Measurements from ENCODE around the gene LTC4S.

Gene LTC4S

GRCh38 chr5:179795863-179796833 lies 2.4 kb downstream of the LTC4S start:
- peak; percentile 57 for DNase-seq (ENCODE audit: low read depth)

GRCh38 chr5:179796877-179797608 lies 3.3 kb downstream of the LTC4S start:
- no peak for DNase-seq (ENCODE audit: low read depth)

- no peak for DNase-seq (ENCODE audit: low read depth)
Observed at GRCh38 chr5:179797741-179798140, 4.0 kb downstream of the LTC4S start.

GRCh38 chr5:179798144-179798770 lies 4.5 kb downstream of the LTC4S start:
- no peak for DNase-seq (ENCODE audit: low read depth)

GRCh38 chr5:179798771-179799643 lies 5.2 kb downstream of the LTC4S start:
- DNase-seq (ENCODE audit: low read depth): no peak

- no peak for DNase-seq (ENCODE audit: low read depth)
Observed at GRCh38 chr5:179799644-179799973, 5.8 kb downstream of the LTC4S start.

- no peak for DNase-seq (ENCODE audit: low read depth)
Observed at GRCh38 chr5:179800071-179800695, 6.4 kb downstream of the LTC4S start.

GRCh38 chr5:179800696-179801201 lies 7.0 kb downstream of the LTC4S start:
- no peak for DNase-seq (ENCODE audit: low read depth)

- no peak for DNase-seq (ENCODE audit: low read depth)
Observed at GRCh38 chr5:179801304-179802206, 7.8 kb downstream of the LTC4S start.

GRCh38 chr5:179802207-179802883 lies 8.6 kb downstream of the LTC4S start:
- DNase-seq (ENCODE audit: low read depth): no peak

- no peak for DNase-seq (ENCODE audit: low read depth)
Observed at GRCh38 chr5:179802950-179803562, 9.3 kb downstream of the LTC4S start.

GRCh38 chr5:179803651-179804554 lies 10.1 kb downstream of the LTC4S start:
- DNase-seq (ENCODE audit: low read depth): no peak

GRCh38 chr5:179804555-179804947 lies 10.8 kb downstream of the LTC4S start:
- no peak for DNase-seq (ENCODE audit: low read depth)

- no peak for DNase-seq (ENCODE audit: low read depth)
Observed at GRCh38 chr5:179805070-179805528, 11.3 kb downstream of the LTC4S start.

GRCh38 chr5:179805529-179806249 lies 11.9 kb downstream of the LTC4S start:
- DNase-seq (ENCODE audit: low read depth): no peak

- DNase-seq (ENCODE audit: low read depth): peak; percentile 56
Observed at GRCh38 chr5:179806250-179807048, 12.7 kb downstream of the LTC4S start, which contains the start of gene MGAT4B. MGAT4B (minus strand) TSS chr5:179806866; CDS start chr5:179806583, 283 bp downstream.
